Thoracic aorta (tissue), 2 donors: ENCODE results near the gene CPT2. TPM values are rescaled to one million over a fixed set of nuclear protein-coding genes. Genes with fewer than 3 reads are reported as not detected.

ENCODE experiments used
- ATAC-seq: fragments of 150-250 bp; one replicate; pipeline ENCODE4 v1.8.0; 2017; ENCODE audit warnings: low read depth; ENCODE audit not compliant: insufficient number of reproducible peaks, low FRiP score
- DNase-seq: peaks from one replicate; pipeline ENCODE4 v3.0.0-alpha.2; 2020; ENCODE audit warnings: low spot score
- H3K27ac ChIP-seq, 2 donors: fragments of 200-600 bp; sonication (generic); 1 replicate in 1 of 2; 2 replicates in 1 of 2; pipeline ENCODE4 v1.5.1; 2016; ENCODE audit warnings: mild to moderate bottlenecking in 2 of 2, moderate library complexity in 2 of 2
- H3K27me3 ChIP-seq: fragments of 200-600 bp; sonication (generic); replicated peaks from 2 replicates; pipeline ENCODE4 v1.6.0; 2016; ENCODE audit warnings: mild to moderate bottlenecking; ENCODE audit not compliant: insufficient read depth
- H3K36me3 ChIP-seq: fragments of 200-600 bp; sonication (generic); one replicate; pipeline ENCODE4 v1.5.1; 2016
- H3K4me1 ChIP-seq, 2 donors: fragments of 200-600 bp; sonication (generic); 1 replicate in 1 of 2; 2 replicates in 1 of 2; pipeline versions ENCODE4 v1.5.1 to v1.6.0; 2016; ENCODE audit warnings: low read depth in 2 of 2, mild to moderate bottlenecking in 1 of 2; ENCODE audit not compliant: control insufficient read depth in 1 of 2
- H3K4me3 ChIP-seq: fragments of 200-600 bp; sonication (generic); 2 replicates; pipeline ENCODE4 v1.5.1; 2016; ENCODE audit warnings: mild to moderate bottlenecking
- H3K9me3 ChIP-seq: fragments of 200-600 bp; sonication (generic); 2 replicates; pipeline ENCODE4 v1.5.1; 2016
- CTCF ChIP-seq: fragments of 200-600 bp; sonication (generic); IDR thresholded peaks from one replicate; pipeline ENCODE4 v1.5.1; 2019; ENCODE audit warnings: antibody characterized with exemption
- total RNA-seq, 2 donors: library from RNA; depleted of rRNA; stranded (reverse); fragments of >200 nt; gene quantifications; one replicate each; pipeline versions ENCODE4 v1.1.0 to v1.2.3, GENCODE V29; 2016

The CPT2 gene
- total RNA-seq, 2 donors from 2014 or later = 6.6 to 20.4 TPM

DNA sequence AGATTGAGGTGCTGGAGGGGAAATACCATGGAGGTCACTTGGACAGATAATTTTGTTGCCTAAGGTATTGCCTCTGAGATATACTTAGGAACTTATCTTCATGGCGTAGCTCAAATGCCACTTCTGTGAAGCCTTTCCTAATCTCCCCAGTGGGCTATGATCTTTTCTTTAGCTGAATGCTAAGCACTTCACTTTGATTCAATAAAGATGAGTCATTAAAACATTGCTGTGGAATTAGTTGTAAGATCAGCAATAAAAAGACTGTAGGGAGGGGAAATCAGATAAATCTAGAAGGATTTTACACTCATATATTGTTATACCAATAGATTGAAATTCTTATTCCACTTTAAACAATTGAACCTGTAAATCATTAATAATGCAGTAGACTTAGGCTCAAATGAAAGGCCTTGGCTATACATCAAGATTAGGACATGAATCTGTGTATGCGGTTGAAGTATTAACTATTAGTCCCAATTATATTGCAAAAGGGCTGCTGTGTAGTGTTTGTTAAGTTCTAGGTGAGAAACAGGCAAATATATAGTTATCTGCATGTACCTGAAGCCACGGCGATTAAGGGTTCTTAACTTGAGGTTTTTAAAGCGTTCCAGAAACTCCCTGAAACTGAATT is 60.9 kb downstream of the CPT2 start:
- no peak overlapping the region for H3K27ac ChIP-seq
- H3K36me3 ChIP-seq = no peaks in the 10 kb centered on the region
- no peak for TF ChIP-seq CTCF
- DNase-seq (no peak), ATAC-seq (no peak)
- no peaks in the 10 kb centered on the region for H3K9me3 ChIP-seq
- no peak overlapping the region for H3K4me3 ChIP-seq
- no peaks in the 10 kb centered on the region for H3K4me1 ChIP-seq
- H3K27me3 ChIP-seq = no peaks in the 10 kb centered on the region

DNA sequence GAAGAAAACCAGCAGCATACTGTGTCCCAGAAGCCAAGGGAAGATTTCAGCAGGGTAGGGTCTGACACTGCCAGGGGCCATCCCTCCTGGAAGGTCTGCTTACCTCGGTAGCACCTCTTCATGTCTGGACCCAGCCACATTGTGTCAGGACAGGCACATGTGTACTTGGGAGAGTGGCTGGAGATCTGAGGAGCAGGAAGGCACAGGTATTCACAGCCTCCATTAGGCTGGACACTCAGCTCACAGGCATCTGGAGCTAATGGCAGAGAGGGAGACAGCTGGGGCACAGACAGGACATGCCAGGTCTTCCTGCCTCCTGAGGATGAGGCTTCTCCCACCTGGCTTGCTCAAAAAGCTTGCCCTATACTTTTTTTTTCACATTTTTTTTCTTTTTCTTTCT is 61.6 kb downstream of the CPT2 start:
- DNase-seq = no peak
- H3K27me3 ChIP-seq = no peaks in the 10 kb centered on the region
- H3K27ac ChIP-seq = no peak overlapping the region
- no peak overlapping the region for H3K4me3 ChIP-seq
- ATAC-seq = no peak
- TF ChIP-seq CTCF = no peak
- H3K4me1 ChIP-seq = no peaks in the 10 kb centered on the region
- no peaks in the 10 kb centered on the region for H3K9me3 ChIP-seq
- H3K36me3 ChIP-seq = no peaks in the 10 kb centered on the region

DNA sequence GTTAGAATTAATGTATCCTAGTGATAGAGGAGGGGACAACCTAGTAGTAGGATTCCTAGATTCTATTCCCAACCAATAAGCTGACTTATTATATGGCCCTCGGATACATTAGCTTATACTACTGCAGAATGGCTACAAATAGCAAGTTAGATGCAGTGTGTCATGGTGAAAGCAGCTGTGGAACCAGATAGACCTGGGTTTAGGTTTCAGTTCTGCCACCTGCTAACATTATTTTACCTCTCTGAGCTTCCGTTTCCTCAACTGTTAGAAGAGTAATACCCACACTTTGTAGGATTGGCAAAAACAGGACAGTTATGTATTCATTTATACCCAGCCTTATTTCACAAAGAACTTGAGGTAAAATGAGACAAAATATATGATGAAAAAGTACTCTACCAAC is 63.3 kb downstream of the CPT2 start:
- no peak for DNase-seq

GRCh38 chr1:53260631-53261247 is 64.1 kb downstream of the CPT2 start:
- ATAC-seq (no peak), DNase-seq (no peak)
- no peaks in the 10 kb centered on the region for H3K27me3 ChIP-seq
- H3K4me3 ChIP-seq = no peak overlapping the region
- no peaks in the 10 kb centered on the region for H3K36me3 ChIP-seq
- TF ChIP-seq CTCF = no peak
- no peak overlapping the region for H3K27ac ChIP-seq
- no peaks in the 10 kb centered on the region for H3K9me3 ChIP-seq
- H3K4me1 ChIP-seq = no peaks in the 10 kb centered on the region

More for the DNA sequence above, 63.3 kb downstream of the CPT2 start:
- Histone ChIP-seq H3K27me3 (no peaks in the 10 kb centered on the region), H3K27ac (no peak overlapping the region), H3K4me3 (no peak overlapping the region), H3K9me3 (no peaks in the 10 kb centered on the region), H3K4me1 (no peaks in the 10 kb centered on the region), H3K36me3 (no peaks in the 10 kb centered on the region)
- ATAC-seq = no peak
- no peak for TF ChIP-seq CTCF

- Histone ChIP-seq H3K4me3 (no peak overlapping the region), H3K9me3 (no peaks in the 10 kb centered on the region), H3K27me3 (no peaks in the 10 kb centered on the region), H3K4me1 (no peaks in the 10 kb centered on the region), H3K27ac (no peak overlapping the region), H3K36me3 (no peaks in the 10 kb centered on the region)
- TF ChIP-seq CTCF = no peak
- DNase-seq (no peak), ATAC-seq (no peak)
Measured at GRCh38 chr1:53262000-53262399, 65.4 kb downstream of the CPT2 start.

Other genes with a start within 250 kb of the CPT2 start
- gene PODN, start 134.6 kb upstream of the CPT2 start, total RNA-seq = 100 to 1,000 TPM; 119 to 152 TPM
- gene SLC1A7, start 54.2 kb upstream of the CPT2 start, total RNA-seq = 1 to 10 TPM in 1 of 2 donors, under 1 TPM in 1; 0.42 to 3.0 TPM
- 10 to 100 TPM; 46.4 to 49.6 TPM for gene CZIB, start 23.8 kb downstream of the CPT2 start, total RNA-seq
- 10 to 100 TPM in 1 of 2 donors, 1 to 10 TPM in 1; 9.5 to 21.8 TPM for gene MAGOH, start 41.7 kb downstream of the CPT2 start, total RNA-seq
- 10 to 100 TPM; 14.1 to 24.1 TPM for gene LRP8, start 131.2 kb downstream of the CPT2 start, total RNA-seq